Endometrial microvascular endothelial cells (primary cell): Measurements from ENCODE around the gene LRRC3. TPM values are rescaled to one million over a fixed set of nuclear protein-coding genes. Genes with fewer than 3 reads are reported as not detected.
"Not testable (repeated sequence)": the region's sequence is repeated elsewhere in the genome, so short reads cannot be mapped to it uniquely, and the experiment has no call there.

Experiments used
- in situ Hi-C: cut with HindIII; loops from 2 replicates; pipeline ENCODE4 v1.10.0; 2017; ENCODE audit warnings: low sequenced_read_pairs, low pct_unique_long_range_greater_than_20kb; ENCODE audit errors: inconsistent ontology term
- total RNA-seq: library from RNA; depleted of rRNA; stranded (reverse); fragments of >200 nt; gene quantifications from one replicate; pipeline ENCODE4 v1.2.3, GENCODE V29; 2015; ENCODE audit errors: inconsistent ontology term

Gene LRRC3
- total RNA-seq, 1 donor from 2014 or later: 3.9 TPM

DNA sequence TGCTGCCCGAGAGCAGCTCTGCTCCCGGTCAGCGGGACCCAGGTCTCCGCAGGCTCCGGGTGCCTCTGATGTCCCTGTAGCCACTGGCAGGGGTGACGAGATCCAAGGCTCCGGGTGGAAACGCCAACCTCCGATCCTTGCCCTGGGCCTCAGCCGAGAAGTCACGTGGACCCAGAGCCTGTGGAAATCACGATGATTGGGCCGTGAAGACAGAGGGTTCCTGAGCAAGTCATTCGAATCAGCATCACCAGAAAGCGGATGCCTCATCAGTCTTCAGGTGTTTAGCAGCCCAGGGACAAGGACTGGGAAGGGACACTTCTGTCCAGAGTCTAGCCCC, 12.5 kb downstream of the LRRC3 start:
- in situ Hi-C loops: no loop called here

DNA sequence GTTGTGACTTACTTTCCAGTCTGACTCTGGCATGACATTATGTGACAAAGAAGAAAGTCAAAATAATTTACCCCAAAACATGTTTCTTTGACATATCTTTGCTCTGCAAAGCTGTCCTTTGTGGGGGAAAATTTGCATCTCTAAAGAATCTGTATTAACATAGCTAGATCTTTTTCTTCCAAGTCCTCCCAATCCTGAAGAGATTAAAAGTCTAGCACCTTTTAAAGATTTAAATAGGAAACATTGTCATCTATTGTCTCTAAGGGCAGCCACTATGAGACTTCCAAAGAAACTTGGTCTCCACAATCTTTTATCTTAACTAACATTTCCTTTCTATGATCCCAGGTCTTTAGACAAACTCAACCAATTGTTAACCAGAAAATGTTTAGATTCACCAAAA, 16.0 kb downstream of the LRRC3 start:
- in situ Hi-C loops: no loop called here

DNA sequence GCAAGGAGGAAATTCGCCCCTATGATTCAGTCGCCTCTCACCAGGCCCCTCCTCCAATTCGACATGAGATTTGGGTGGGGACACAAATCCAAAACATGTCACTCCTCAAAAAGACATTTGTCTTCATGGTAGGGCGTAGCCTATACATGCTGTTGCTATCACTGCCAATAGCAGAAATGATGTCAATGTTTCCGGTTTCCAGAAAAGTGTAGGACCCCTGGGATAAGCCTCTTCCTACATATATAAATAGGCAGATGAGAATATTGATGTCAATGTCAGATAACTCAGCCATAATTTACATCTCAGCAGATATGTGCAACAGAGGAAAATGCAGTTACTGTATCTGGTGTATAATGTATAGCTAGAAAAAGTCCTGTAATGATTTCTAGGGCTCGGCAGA, 16.7 kb downstream of the LRRC3 start:
- in situ Hi-C loops: no loop called here

DNA sequence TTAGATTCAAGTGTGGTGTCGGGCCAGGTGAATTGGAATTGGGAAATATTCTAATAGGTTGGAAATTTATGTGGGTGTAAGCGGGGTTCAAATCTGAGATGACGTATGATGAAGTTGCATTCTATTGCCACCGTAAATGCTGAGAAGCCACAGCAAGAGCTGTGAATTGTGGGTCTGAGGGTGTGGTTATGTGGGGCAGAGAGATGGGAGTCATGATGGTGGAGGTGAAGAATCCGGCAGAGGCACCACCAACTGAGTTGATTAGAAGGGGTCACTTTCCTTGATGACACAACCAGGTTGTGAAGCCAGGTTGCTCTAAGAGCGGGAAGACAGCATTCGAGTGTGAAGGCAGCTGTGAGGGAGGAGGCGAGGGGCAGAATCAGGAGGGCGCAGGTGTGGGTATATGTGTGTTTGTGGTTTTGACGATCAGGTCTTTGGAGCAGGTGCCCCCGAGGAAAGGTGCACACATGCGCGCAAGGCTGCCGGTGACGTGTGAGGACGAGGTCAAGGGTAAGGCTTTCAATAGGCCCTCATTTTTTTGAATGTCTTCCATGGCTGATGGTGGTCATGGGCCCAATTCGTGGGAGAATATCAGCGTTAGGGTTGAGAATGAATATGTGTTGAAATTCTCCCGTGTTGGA, 18.7 kb downstream of the LRRC3 start:
- in situ Hi-C loops: no loop called here

DNA sequence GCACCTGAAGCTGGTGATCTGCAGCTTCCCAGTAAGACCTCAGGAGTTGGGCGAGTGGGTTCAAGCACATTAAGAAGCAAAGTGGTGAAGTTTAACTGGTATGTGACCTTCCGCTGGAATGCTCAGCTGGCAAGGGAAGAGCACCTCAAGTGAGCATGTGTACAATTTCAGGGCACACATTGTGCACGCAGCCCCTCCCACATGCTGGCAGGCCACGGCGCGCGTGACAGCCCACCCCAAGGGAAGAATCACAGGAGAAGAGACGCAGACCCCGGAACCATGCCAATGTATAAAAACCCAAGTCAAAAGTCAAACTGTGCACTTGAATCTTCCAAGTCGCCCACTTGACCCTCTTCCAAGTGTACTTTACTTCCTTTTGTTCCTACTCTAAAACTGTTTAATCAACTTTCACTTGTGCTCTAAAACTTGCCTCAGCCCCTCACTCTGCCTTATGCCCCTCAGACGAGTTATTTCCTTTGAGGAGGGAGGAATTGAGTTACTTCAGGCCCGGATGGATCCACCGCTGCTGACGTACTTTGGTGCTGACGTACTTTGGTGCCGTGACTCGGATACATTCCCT, 20.0 kb downstream of the LRRC3 start:
- in situ Hi-C loops: no loop called here

DNA sequence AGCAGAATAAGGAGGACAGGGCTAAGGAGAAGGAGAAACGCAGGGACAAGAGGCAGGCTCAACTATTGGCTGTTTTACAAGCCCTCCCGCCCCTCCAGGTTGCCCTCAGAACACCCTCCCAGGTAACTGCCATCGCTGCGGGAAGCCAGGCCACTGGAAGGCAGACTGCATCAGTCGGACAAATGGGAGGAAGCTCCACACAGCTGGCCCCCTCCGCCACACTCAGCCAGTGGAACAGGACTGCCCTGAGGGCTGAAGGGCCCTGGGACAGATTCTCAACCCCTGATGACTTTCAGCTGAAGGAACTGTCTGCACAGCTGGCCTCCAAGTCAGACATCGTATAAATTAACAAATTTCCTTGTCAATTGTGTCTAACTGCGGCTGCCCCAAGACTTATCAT, 21.8 kb downstream of the LRRC3 start:
- in situ Hi-C loops: no loop called here

DNA sequence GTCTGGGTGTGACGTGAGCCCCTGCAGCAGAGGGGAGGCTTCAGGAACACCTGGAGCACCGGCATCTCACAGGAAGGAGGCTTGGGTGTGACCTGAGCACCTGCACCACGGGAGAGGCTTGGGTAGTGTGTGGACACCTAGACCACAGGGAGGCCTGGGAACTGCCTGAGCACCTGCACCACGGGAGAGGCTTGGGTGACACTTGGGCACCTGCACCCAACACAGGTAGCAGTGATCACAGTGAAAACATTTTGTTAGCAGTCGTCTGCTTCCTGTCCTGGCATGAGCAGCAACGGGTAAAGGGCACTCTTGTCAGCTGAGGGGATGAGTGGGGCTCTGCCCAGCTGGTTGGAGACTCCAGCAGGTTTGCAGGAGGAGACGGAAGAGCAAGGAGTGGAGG, 22.4 kb downstream of the LRRC3 start:
- in situ Hi-C loops: no loop called here

DNA sequence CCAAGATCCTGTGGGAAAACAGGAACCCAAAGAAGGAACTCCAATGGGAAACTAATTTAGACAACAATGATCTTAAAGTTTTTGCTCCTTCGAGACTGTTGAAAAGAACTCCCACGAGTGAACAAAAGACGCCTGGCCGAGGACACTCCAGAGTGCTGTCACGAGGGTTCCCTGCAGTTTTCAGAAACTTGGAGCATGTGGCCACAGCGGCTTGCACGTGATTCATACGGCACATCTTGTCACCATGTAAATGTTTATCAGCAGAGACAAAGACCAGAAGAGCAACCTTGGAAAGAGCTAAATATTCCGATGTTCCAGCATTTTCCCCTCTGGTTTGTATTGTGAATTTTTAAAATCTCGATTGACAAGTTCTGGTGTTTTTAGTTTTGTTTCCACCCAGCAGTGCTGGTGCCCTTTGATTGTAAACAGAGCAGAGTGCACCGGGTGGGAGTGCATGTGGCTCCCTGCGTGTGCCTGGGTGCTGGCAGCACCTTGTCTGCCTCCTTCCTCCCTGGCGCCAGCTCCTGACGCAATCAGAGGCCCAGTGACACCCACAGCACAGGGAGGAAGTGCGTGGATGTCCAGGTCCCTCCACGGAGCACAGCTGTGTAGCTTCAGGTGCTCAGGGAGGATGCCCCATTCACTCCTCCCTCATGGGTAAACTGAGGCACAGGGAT, 23.0 kb downstream of the LRRC3 start:
- in situ Hi-C loops: no loop called here

DNA sequence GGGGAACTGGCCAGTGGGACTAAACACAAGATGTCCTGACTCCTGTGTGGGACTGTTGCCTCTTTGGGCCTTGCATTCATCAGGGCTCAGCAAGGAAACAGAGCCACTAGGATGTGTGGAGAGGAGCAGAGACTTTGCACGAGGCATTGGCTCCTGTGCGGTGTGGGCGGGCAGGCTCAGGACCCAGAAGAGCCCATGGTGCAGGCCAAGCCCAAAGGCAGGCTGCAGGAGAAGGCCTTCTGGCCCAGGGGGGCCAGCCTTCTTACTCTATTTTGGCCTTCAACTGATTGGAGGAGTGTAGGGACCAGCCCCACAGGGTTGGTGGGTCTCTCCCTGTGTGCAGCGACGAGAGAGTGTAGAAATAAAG, 23.5 kb downstream of the LRRC3 start:
- in situ Hi-C loops: no loop called here

DNA sequence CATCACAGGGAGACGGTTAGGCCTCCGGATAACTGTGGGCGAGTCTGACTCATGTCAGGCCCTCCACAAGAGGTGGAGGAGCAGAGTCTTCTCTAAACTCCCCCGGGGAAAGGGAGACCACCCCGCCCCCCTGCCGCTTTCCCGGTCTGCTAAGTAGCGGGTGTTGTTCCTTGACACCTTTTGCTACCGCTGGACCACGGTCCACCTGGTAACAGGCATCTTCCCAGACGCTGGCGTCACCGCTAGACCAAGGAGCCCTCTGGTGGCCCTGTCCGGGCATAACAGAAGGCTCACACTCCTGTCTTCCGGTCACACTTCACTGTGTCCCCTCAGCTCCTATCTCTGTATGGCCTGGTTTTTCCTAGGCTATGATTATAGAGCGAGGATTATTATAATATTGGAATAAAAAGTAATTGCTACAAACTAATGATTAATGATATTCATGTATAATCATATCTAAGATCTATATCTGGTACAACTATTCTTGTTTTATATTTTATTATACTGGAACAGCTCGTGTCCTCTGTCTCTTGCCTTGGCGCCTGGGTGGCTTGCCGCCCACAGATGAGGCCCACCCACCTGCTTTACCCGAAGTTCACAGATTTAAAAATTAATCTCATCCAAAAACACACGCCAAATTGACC, 24.4 kb downstream of the LRRC3 start:
- in situ Hi-C loops: not testable (repeated sequence)

DNA sequence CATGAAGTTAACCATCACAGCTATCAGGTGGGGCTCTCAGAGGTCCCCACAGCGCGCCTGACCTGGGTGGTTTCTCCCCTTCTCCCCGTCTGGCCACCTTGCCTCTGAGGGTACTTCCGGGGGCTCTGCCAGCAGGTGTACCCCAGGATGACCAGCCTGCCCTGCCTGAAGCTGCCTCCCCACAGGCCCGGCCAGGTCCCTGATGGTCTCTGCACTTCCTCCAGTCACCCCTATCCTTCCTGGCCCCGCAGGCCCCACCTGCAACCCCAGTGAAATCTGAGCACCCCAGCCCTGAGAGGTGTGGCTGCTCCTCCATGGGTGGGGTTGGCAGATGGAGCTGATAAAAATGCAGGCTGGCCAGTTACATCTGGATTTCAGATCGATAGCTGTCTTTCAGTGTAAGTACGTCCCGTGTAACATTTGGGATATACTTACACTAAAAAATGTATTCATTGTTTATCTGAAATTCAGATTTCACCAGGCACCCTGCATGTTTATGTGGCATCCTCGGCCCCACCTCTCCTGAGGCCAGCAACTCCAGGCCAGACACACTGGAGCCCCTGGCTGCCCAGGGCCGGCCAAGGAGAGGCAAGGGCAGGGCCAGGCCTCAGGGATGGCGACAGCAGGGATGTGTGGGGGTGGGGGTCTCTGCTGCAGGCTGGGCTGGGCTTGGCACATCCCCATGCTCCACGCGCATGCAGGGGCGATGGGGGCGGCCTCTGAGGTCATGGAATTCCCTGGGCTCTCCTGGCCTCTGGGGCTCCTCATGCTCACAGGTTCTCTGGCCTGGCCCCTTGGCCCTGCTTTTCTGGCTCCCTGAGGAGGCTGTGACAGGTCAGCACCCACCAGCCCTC, 25.1 kb downstream of the LRRC3 start:
- in situ Hi-C loops: no loop called here

DNA sequence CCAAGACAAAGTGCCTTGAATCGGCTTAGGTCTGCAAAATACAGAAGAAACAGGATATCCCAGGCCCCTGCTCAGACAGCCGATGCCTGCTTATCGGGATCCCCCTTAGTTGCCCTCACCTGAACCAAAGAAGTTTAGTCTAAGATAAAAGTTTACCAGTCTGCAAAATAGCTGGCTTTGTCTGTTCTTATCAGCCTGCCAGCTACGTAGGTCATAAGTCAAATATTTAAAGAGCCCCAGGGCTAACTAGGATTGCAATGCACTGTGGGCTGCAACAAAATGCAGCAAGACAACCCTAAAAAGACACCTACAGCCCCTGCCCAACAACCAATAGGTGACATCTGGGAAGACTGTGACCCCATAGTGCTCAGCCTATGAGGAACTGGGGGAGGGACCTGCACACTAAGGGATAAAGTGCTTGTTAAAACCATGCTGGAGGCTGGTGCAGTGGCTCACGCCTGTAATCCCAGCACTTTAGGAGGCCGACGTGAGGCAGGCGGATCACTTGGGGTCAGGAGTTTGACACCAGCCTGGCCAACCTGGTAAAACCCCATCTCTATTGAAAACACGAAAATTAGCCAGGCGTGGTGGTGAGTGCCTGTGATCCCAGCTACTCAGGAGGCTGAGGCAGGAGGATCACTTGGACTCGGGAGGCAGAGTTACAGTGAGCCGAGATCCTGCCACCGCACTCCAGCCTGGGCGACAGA, 27.4 kb downstream of the LRRC3 start:
- in situ Hi-C loops: no loop called here

DNA sequence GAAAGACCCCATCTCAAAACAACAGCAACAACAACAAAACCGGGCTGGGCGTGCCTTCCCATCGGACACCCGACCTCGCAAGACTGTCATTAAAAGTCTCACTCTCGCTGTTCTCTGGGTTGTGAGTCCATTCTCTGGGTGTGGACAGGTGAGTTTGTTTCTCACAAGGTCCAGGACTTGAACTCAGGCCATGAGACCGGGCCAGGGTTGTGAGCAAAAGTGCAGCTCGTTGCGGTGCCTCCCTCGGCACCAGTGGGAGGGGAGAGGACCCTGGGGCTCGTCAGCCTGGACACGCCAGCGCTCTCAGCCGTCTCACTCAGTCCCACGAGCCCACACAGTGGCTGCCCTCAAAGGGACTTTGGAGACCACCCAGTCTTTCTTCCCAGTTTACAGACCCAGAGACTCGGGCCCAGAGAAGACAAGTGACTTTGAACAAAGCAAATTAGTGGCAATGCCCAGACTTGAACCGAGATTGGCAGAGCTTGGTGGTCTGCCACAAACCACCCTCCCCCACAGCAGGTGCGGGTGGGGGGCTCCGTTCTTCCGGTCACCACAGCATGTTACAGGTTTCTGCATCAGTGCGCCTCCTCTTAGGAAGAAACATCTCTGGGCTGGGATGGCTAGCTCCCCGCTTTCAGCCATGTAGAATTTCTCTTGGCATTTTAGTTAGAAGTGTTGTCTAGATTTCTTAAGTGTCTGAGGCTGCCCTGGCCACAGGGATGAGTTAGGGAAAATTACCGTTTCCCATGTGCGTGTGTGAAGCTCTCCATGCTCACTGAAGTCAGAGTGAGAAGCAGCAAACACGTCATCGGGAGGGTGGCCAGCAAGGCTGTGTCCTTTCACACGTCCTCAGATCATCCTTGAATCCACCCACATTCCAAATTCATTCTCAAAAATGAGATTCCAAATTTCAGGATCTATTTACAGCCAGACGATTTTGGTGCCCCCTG, 28.3 kb downstream of the LRRC3 start:
- in situ Hi-C loops: no loop called here

DNA sequence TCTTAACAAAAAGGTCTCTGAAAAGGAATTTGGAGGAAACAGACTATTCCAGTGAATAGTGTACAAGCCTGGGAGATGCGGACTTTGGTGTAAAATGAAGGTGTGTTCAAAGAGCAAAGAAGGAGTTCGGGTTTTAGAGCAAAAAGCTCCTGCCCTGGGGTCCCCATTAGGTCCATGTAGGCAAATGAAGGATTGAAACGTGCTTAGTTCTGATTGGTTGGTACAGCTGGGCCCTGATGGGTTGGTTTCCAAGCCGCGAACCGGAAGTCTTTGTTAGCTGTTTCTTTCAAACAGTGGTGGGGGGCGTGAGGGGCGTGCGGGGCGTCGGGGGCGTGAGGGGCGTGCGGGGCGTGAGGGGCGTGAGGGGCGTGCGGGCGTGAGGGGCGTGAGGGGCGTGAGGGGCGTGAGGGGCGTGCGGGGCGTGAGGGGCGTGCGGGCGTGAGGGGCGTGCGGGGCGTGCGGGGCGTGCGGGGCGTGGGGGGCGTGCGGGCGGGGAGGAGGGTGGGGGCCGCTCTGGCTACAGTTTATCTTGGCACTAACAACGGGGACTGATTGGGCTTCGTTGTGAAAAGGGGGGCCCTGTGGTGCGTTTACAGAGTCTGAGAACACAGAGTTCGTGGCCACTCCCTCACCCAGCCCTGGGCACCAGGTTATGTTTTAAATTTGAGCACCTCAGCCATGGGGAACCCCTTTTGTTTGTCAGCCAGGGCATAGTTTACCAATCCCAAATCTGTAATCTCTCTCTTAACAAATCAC, 29.4 kb downstream of the LRRC3 start:
- in situ Hi-C loops: no loop called here

DNA sequence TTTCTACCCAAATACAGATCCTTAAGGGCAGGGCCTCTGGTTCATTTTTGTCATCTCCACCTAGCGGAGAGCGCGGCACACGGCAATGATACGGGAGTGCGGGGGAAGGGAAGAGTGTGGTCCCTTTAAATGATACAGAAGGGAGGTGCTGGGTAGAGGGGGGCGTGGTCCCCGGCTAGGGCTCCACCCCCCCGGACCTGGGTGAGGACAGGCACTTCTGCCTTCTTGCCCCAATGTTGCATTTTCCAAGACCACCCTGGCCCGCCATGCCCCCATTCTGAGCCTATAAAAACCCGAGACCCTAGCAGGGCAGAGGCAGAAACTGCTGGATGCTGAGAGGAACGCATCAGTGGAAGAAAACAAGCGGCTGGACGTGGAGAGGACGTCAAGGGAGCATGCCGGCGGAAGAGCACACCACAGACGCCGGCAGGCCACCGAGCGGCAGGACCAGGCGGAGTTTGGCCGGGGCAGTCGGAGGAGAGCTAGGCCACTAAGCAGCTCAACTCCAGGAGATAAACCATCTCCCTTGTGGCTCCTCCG, 30.0 kb downstream of the LRRC3 start:
- in situ Hi-C loops: no loop called here

DNA sequence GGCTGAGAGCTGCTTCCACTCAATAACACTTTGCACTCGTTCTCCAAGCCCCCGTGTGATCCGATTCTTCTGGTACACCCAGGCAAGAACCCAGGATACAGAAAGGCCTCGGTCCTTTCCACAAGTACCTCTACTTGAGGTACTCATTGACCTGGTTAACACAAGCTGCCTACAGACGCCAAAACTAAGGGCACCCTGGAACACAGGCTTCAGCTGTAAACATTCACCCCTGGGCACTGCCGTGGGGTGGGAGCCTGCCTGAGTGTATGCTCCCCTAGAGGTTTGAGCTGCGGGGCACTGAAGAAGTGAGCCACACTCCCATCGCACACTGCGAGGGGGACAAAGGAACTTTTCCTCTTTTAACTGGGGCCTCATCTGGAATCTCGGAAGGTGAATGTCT, 30.5 kb downstream of the LRRC3 start:
- in situ Hi-C loops: no loop called here

DNA sequence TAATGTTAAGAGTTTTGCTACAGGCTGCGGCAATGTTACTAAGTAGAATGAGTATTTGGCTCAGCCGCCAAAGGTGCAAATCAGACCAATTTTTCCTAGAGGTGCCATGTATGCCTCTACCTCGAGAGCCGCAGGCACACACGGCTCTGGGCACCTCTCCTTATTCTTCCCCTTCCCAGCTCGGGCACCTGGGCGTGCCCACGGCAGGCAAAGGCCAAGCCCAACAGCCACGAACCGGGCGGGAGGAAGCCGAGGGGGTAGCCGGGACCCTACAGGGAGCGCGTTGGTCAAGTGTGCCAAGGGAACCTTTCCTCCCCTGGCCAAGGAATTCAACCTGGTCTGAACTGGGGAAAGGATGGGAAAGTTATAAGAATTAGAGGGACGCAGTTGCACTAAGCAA, 31.0 kb downstream of the LRRC3 start:
- in situ Hi-C loops: no loop called here
